Measurements from ENCODE around the gene FSD1.
"Not testable (repeated sequence)": the region's sequence is repeated elsewhere in the genome, so short reads cannot be mapped to it uniquely, and the experiment has no call there.

Gene FSD1

DNA sequence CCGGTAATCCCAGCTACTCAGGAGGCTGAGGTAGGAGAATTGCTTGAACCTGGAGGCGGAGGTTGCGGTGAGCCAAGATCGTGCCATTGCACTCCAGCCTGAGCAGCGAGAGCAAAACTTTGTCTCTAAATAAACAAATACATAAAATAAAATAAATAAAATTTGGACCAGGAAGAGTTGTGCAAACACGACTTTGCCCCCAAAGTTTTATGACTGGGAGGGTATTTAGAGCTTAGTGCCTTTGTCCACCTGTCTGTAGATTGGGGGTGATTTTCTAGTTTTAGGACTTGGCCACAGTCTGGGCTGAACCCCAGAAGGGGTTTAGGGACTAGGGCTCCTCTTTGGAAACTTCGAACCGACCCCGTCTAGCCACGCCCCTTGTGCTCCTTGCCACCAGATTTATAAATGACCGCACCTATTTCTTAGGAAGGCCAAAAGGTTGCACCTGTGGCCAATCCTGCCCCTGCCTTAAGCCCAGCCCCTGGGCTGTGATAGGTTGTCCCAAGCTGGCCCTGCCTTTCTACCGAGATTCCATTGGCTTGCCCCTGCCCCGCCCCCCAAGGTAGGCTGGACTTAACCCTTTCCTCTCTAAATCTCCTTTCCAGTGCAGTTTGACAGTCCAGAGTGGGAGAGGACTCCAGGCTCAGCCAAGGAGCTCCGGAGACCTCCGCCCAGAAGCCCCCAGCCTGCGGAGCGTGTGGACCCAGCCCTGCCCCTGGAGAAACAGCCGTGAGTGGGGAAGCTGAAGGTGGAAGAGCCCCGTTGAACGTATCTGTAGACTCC is 20.0 kb upstream of the FSD1 start:
- Histone ChIP-seq H3K4me3 (ENCODE audit: low read depth in 1 of 2, low read length in 2 of 2) (no peak overlapping the region), H3K27ac (ENCODE audit: low read length) (no peak overlapping the region), H3K9ac (ENCODE audit: low read depth, low read length) (no peak overlapping the region), H3K79me2 (ENCODE audit: insufficient read depth, low read length) (no peaks in the 10 kb centered on the region), H3K4me1 (ENCODE audit: insufficient read depth, low read length) (no peaks in the 10 kb centered on the region), H3K4me2 (ENCODE audit: insufficient read depth, low read length) (no peak overlapping the region), H4K20me1 (ENCODE audit: insufficient read depth, low read length) (no peaks in the 10 kb centered on the region; the same call in 1 of the 2 replicates), H3K9me3 (ENCODE audit: insufficient read depth, low read length, severe bottlenecking) (no peaks in the 10 kb centered on the region), H3K36me3 (ENCODE audit: insufficient read depth, low read length) (no peaks in the 10 kb centered on the region), H2AFZ (ENCODE audit: low read depth, low read length) (no peak overlapping the region), H3K27me3 (ENCODE audit: insufficient read depth, low read length, poor library complexity) (peaks cover 9% of the 10 kb centered on the region)
- peak; percentile 12 for DNase-seq
- no peak for ATAC-seq (ENCODE audit: insufficient read depth, low read depth)
- TF ChIP-seq, protein P1, sequence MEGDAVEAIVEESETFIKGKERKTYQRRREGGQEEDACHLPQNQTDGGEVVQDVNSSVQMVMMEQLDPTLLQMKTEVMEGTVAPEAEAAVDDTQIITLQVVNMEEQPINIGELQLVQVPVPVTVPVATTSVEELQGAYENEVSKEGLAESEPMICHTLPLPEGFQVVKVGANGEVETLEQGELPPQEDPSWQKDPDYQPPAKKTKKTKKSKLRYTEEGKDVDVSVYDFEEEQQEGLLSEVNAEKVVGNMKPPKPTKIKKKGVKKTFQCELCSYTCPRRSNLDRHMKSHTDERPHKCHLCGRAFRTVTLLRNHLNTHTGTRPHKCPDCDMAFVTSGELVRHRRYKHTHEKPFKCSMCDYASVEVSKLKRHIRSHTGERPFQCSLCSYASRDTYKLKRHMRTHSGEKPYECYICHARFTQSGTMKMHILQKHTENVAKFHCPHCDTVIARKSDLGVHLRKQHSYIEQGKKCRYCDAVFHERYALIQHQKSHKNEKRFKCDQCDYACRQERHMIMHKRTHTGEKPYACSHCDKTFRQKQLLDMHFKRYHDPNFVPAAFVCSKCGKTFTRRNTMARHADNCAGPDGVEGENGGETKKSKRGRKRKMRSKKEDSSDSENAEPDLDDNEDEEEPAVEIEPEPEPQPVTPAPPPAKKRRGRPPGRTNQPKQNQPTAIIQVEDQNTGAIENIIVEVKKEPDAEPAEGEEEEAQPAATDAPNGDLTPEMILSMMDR (IDR thresholded peaks at IDR 0.05; ENCODE audit: borderline replicate concordance, extremely low read depth, low read length, poor library complexity, severe bottlenecking): no peak
- TF ChIP-seq EZH2 (IDR thresholded peaks at IDR 0.05; ENCODE audit: borderline replicate concordance, low read depth, low read length, severe bottlenecking): no peak

DNA sequence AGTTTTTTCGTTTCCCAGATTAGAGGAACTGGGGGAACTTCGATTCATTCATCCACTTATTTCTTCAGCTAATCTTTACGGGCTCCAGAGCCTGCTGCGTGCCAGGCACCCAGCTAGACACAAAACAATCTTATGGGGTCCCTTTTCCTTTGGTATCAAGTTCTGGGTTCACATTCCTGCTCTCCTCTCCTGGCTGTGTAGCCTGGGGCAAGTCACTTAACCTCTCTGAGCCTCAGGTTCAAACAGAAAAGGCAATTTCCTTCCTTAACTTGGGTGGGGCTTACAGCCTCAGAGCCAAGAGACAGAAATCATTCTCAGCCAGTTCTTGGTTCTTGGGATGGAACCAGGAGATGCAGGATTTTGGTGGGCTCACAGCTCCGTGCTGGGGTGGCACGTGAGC is 19.4 kb upstream of the FSD1 start:
- Histone ChIP-seq H3K9ac (ENCODE audit: low read depth, low read length) (no peak overlapping the region), H3K27ac (ENCODE audit: low read length) (no peak overlapping the region), H3K4me1 (ENCODE audit: insufficient read depth, low read length) (no peaks in the 10 kb centered on the region), H3K9me3 (ENCODE audit: insufficient read depth, low read length, severe bottlenecking) (no peaks in the 10 kb centered on the region), H3K36me3 (ENCODE audit: insufficient read depth, low read length) (no peaks in the 10 kb centered on the region), H3K4me2 (ENCODE audit: insufficient read depth, low read length) (no peak overlapping the region), H2AFZ (ENCODE audit: low read depth, low read length) (no peak overlapping the region), H3K4me3 (ENCODE audit: low read depth in 1 of 2, low read length in 2 of 2) (no peak overlapping the region), H4K20me1 (ENCODE audit: insufficient read depth, low read length) (no peaks in the 10 kb centered on the region; the same call in 1 of the 2 replicates), H3K79me2 (ENCODE audit: insufficient read depth, low read length) (no peaks in the 10 kb centered on the region), H3K27me3 (ENCODE audit: insufficient read depth, low read length, poor library complexity) (peaks cover 2% of the 10 kb centered on the region)
- TF ChIP-seq EZH2 (IDR thresholded peaks at IDR 0.05; ENCODE audit: borderline replicate concordance, low read depth, low read length, severe bottlenecking): no peak
- TF ChIP-seq, protein P1 (IDR thresholded peaks at IDR 0.05; ENCODE audit: borderline replicate concordance, extremely low read depth, low read length, poor library complexity, severe bottlenecking): no peak
- ATAC-seq (ENCODE audit: insufficient read depth, low read depth) (no peak), DNase-seq (no peak)

DNA sequence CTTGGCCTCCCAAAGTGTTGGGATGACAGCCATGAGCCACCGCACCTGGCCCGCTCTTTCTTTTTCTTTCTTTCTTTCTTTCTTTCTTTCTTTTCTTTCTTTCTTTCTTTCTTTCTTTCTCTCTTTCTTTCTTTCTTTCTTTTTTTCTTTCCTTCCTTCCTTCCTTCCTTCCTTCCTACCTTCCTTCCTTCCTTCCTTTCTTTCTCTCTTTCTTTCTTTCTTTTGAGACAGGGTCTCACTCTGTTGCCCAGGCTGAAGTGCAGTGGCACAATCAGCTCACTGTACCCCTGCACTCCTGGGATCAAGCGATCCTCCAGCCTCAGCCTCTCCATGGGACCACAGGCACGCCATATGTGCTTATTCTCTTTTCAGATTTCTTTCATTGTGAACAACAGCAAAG is 18.3 kb upstream of the FSD1 start:
- not testable (repeated sequence) for H3K9me3 ChIP-seq (ENCODE audit: insufficient read depth, low read length, severe bottlenecking); H3K27me3 ChIP-seq (ENCODE audit: insufficient read depth, low read length, poor library complexity); H3K4me3 ChIP-seq (ENCODE audit: low read depth in 1 of 2, low read length in 2 of 2); H4K20me1 ChIP-seq (ENCODE audit: insufficient read depth, low read length); DNase-seq; H3K4me2 ChIP-seq (ENCODE audit: insufficient read depth, low read length); H3K9ac ChIP-seq (ENCODE audit: low read depth, low read length); H3K27ac ChIP-seq (ENCODE audit: low read length); H3K36me3 ChIP-seq (ENCODE audit: insufficient read depth, low read length); ATAC-seq (ENCODE audit: insufficient read depth, low read depth); H3K79me2 ChIP-seq (ENCODE audit: insufficient read depth, low read length); H2AFZ ChIP-seq (ENCODE audit: low read depth, low read length); H3K4me1 ChIP-seq (ENCODE audit: insufficient read depth, low read length)

DNA sequence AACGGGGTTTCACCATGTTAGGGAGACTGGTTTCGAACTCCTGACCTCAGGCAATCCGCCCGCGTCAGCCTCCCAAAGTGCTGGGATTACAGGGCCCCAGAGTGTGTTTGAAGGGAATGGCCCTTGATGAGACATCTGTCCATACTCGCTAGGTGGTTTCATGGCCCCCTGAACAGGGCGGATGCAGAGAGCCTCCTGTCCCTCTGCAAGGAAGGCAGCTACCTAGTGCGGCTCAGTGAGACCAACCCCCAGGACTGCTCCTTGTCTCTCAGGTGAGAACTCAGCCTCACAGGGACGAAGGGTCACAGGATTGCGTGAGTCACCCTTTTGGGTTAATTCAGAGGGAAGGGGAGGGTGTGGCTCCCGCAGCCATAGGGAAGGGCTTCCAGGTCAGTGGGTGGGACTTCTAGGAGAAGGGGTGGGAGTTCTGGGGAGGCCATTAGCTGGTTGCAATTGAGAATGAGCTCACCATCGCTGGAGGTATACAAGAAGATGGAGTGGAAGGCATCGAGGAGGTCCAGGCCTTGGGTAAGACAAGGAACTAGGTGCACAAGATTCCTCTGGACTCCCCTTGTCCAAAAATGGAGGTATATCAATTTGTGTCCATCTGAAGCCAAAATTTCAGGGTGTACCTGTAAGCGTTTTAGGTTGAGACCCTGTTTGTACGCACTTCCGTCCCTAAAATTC is 16.2 kb upstream of the FSD1 start:
- no peak for TF ChIP-seq EZH2 (IDR thresholded peaks at IDR 0.05; ENCODE audit: borderline replicate concordance, low read depth, low read length, severe bottlenecking)
- TF ChIP-seq, protein P1 (IDR thresholded peaks at IDR 0.05; ENCODE audit: borderline replicate concordance, extremely low read depth, low read length, poor library complexity, severe bottlenecking): no peak
- Histone ChIP-seq H3K4me2 (ENCODE audit: insufficient read depth, low read length) (no peak overlapping the region), H4K20me1 (ENCODE audit: insufficient read depth, low read length) (no peaks in the 10 kb centered on the region; the same call in 1 of the 2 replicates), H3K4me3 (ENCODE audit: low read depth in 1 of 2, low read length in 2 of 2) (no peak overlapping the region), H3K9ac (ENCODE audit: low read depth, low read length) (no peak overlapping the region), H3K9me3 (ENCODE audit: insufficient read depth, low read length, severe bottlenecking) (no peaks in the 10 kb centered on the region), H3K36me3 (ENCODE audit: insufficient read depth, low read length) (no peaks in the 10 kb centered on the region), H3K4me1 (ENCODE audit: insufficient read depth, low read length) (no peaks in the 10 kb centered on the region), H2AFZ (ENCODE audit: low read depth, low read length) (no peak overlapping the region), H3K27me3 (ENCODE audit: insufficient read depth, low read length, poor library complexity) (no peaks in the 10 kb centered on the region), H3K79me2 (ENCODE audit: insufficient read depth, low read length) (no peaks in the 10 kb centered on the region), H3K27ac (ENCODE audit: low read length) (no peak overlapping the region)
- DNase-seq (no peak), ATAC-seq (ENCODE audit: insufficient read depth, low read depth) (no peak)
